COR-L47 (cell line): ENCODE data around the gene SLC23A1.
"Not testable (repeated sequence)": the region's sequence is repeated elsewhere in the genome, so short reads cannot be mapped to it uniquely, and the experiment has no call there.

Experiments used
- DNase-seq: peaks from one replicate; lab custom pipeline; 2025; lab: John Stamatoyannopoulos, UW

Gene SLC23A1

GRCh38 chr5:139389701-139390638 is 6.9 kb upstream of the SLC23A1 start, which contains the start of gene MZB1:
Gene MZB1, minus strand, starts transcription at chr5:139389913. Its CDS starts 57 bp downstream, at chr5:139389856.
- DNase-seq, result no peak

GRCh38 chr5:139388198-139388821 is 5.2 kb upstream of the SLC23A1 start:
- no peak for DNase-seq

- no peak for DNase-seq
Observed at GRCh38 chr5:139387611-139388197, 4.6 kb upstream of the SLC23A1 start.

GRCh38 chr5:139386956-139387355 is 3.9 kb upstream of the SLC23A1 start:
- not testable (repeated sequence) for DNase-seq

- no peak for DNase-seq
Observed at GRCh38 chr5:139386050-139386438, 2.9 kb upstream of the SLC23A1 start.

- no peak for DNase-seq
Observed at GRCh38 chr5:139385061-139386049, 2.3 kb upstream of the SLC23A1 start.

- DNase-seq, result no peak
Observed at GRCh38 chr5:139384591-139385051, 1.5 kb upstream of the SLC23A1 start.

- no peak for DNase-seq
Observed at GRCh38 chr5:139383993-139384590, 995 bp upstream of the SLC23A1 start.

GRCh38 chr5:139382807-139383206 is 290 bp downstream of the SLC23A1 start:
- DNase-seq, result no peak

GRCh38 chr5:139381837-139382761 is 998 bp downstream of the SLC23A1 start:
- DNase-seq, result no peak

- no peak for DNase-seq
Observed at GRCh38 chr5:139379626-139380449, 3.3 kb downstream of the SLC23A1 start.

- no peak for DNase-seq
Observed at GRCh38 chr5:139378941-139379361, 4.1 kb downstream of the SLC23A1 start.

GRCh38 chr5:139378101-139378825 is 4.8 kb downstream of the SLC23A1 start:
- DNase-seq, result no peak

GRCh38 chr5:139377226-139377625 is 5.9 kb downstream of the SLC23A1 start:
- no peak for DNase-seq

- no peak for DNase-seq
Observed at GRCh38 chr5:139376364-139376763, 6.7 kb downstream of the SLC23A1 start.

- no peak for DNase-seq
Observed at GRCh38 chr5:139374909-139375308, 8.2 kb downstream of the SLC23A1 start.

GRCh38 chr5:139371482-139372435 is 11.3 kb downstream of the SLC23A1 start:
- DNase-seq, result no peak
